Stimulated activated naive CD8-positive, alpha-beta T cell treated with anti-CD3 and anti-CD28 coated beads, Interleukin-15, amount 100 ng/mL, for 72 hours (primary cell): Measurements from ENCODE around the gene MRPL23.
"Not testable (repeated sequence)": the region's sequence is repeated elsewhere in the genome, so short reads cannot be mapped to it uniquely, and the experiment has no call there.

Source experiments
- ATAC-seq: fragments of 150-1000 bp; cut with Tn5 transposase; 2 replicates; pipeline ENCODE4 v1.10.0; 2021; ENCODE audit warnings: mild to moderate bottlenecking, moderate library complexity
- DNase-seq, 2 donors: peaks; one replicate each; pipeline ENCODE4 v3.0.0; 2021 to 2022
- H3K27ac Mint-ChIP-seq, 2 donors: one replicate each; pipeline ENCODE4 v1.8.0; 2022; ENCODE audit warnings: mild to moderate bottlenecking in 2 of 2, mixed read lengths in 2 of 2, moderate library complexity in 2 of 2
- H3K27me3 Mint-ChIP-seq: one replicate; pipeline ENCODE4 v1.8.0; 2022; ENCODE audit warnings: mixed read lengths
- H3K4me1 Mint-ChIP-seq: one replicate; pipeline ENCODE4 v1.8.0; 2022; ENCODE audit warnings: mild to moderate bottlenecking, mixed read lengths
- H3K4me3 Mint-ChIP-seq, 2 donors: one replicate each; pipeline ENCODE4 v1.8.0; 2022; ENCODE audit warnings: mild to moderate bottlenecking in 2 of 2, mixed read lengths in 2 of 2, moderate library complexity in 1 of 2
- H3K9me3 Mint-ChIP-seq, 2 donors: one replicate each; pipeline ENCODE4 v1.8.0; 2022; ENCODE audit warnings: mixed read lengths in 2 of 2

MRPL23 gene

GRCh38 chr11:1936072-1936780 is 10.9 kb upstream of the MRPL23 start:
- no peak overlapping the region for H3K27ac Mint-ChIP-seq
- ATAC-seq (no peak), DNase-seq (no peak)
- peaks cover 8% of the 10 kb centered on the region for H3K4me1 Mint-ChIP-seq
- no peaks in the 10 kb centered on the region for H3K9me3 Mint-ChIP-seq
- H3K4me3 Mint-ChIP-seq: no peak overlapping the region
- H3K27me3 Mint-ChIP-seq: peaks cover 7% of the 10 kb centered on the region

- peaks cover 2% of the 10 kb centered on the region for H3K27me3 Mint-ChIP-seq
- peaks cover 8% of the 10 kb centered on the region for H3K4me1 Mint-ChIP-seq
- no peak overlapping the region for H3K4me3 Mint-ChIP-seq
- peak; percentile 3 for ATAC-seq
- H3K27ac Mint-ChIP-seq: no peak overlapping the region
- no peaks in the 10 kb centered on the region for H3K9me3 Mint-ChIP-seq
- no peak for DNase-seq
Observed at GRCh38 chr11:1936781-1937615, 10.1 kb upstream of the MRPL23 start.

GRCh38 chr11:1937616-1938342 is 9.4 kb upstream of the MRPL23 start:
- peaks cover 8% of the 10 kb centered on the region for H3K4me1 Mint-ChIP-seq
- H3K9me3 Mint-ChIP-seq: no peaks in the 10 kb centered on the region
- no peak overlapping the region for H3K27ac Mint-ChIP-seq
- ATAC-seq: no peak
- H3K27me3 Mint-ChIP-seq: no peaks in the 10 kb centered on the region
- DNase-seq: no peak
- H3K4me3 Mint-ChIP-seq: no peak overlapping the region

- no peaks in the 10 kb centered on the region for H3K9me3 Mint-ChIP-seq
- peaks cover 8% of the 10 kb centered on the region for H3K4me1 Mint-ChIP-seq
- H3K27me3 Mint-ChIP-seq: no peaks in the 10 kb centered on the region
- H3K27ac Mint-ChIP-seq: no peak overlapping the region
- peak overlapping the region in 1 of 2 donors; percentile 66 for H3K4me3 Mint-ChIP-seq
- DNase-seq: no peak
- peak; percentile 5 for ATAC-seq
Observed at GRCh38 chr11:1938343-1939005, 8.7 kb upstream of the MRPL23 start.

- H3K27ac Mint-ChIP-seq: peak overlapping the region; percentile 20 to 29
- H3K9me3 Mint-ChIP-seq: no peaks in the 10 kb centered on the region
- H3K4me1 Mint-ChIP-seq: peaks cover 8% of the 10 kb centered on the region
- peak; percentile 44 for ATAC-seq
- H3K4me3 Mint-ChIP-seq: peak overlapping the region; percentile 45 to 66
- no peaks in the 10 kb centered on the region for H3K27me3 Mint-ChIP-seq
- DNase-seq: no peak
Observed at GRCh38 chr11:1939006-1939625, 8.0 kb upstream of the MRPL23 start.

- ATAC-seq: not testable (repeated sequence)
Observed at GRCh38 chr11:1939788-1940187, 7.3 kb upstream of the MRPL23 start.

GRCh38 chr11:1942558-1943260 is 4.4 kb upstream of the MRPL23 start:
- H3K27me3 Mint-ChIP-seq: no peaks in the 10 kb centered on the region
- H3K4me1 Mint-ChIP-seq: peaks cover 8% of the 10 kb centered on the region
- no peak overlapping the region for H3K27ac Mint-ChIP-seq
- no peak overlapping the region for H3K4me3 Mint-ChIP-seq
- ATAC-seq (no peak), DNase-seq (no peak)
- H3K9me3 Mint-ChIP-seq: no peaks in the 10 kb centered on the region

More at GRCh38 chr11:1939788-1940187, 7.3 kb upstream of the MRPL23 start:
- not testable (repeated sequence) for DNase-seq, H3K4me3 Mint-ChIP-seq, H3K27me3 Mint-ChIP-seq, H3K4me1 Mint-ChIP-seq, H3K9me3 Mint-ChIP-seq
- H3K27ac Mint-ChIP-seq: peak overlapping the region in 1 of 2 donors; percentile 79

GRCh38 chr11:1943576-1943975 is 3.6 kb upstream of the MRPL23 start:
- Mint-ChIP-seq H3K4me3 (no peak overlapping the region), H3K4me1 (peaks cover 8% of the 10 kb centered on the region), H3K9me3 (no peaks in the 10 kb centered on the region), H3K27me3 (no peaks in the 10 kb centered on the region), H3K27ac (no peak overlapping the region)
- ATAC-seq (no peak), DNase-seq (peak in 1 of 2 donors; percentile 6)

- DNase-seq (peak in 1 of 2 donors; percentile 7), ATAC-seq (no peak)
- Mint-ChIP-seq H3K4me1 (peaks cover 6% of the 10 kb centered on the region), H3K27me3 (no peaks in the 10 kb centered on the region), H3K27ac (no peak overlapping the region), H3K4me3 (no peak overlapping the region), H3K9me3 (no peaks in the 10 kb centered on the region)
Observed at GRCh38 chr11:1943977-1944376, 3.2 kb upstream of the MRPL23 start.

GRCh38 chr11:1947592-1948237 is 583 bp downstream of the MRPL23 start:
- Mint-ChIP-seq H3K4me3 (no peak overlapping the region), H3K9me3 (no peaks in the 10 kb centered on the region), H3K27ac (no peak overlapping the region), H3K4me1 (no peaks in the 10 kb centered on the region), H3K27me3 (no peaks in the 10 kb centered on the region)
- DNase-seq (no peak), ATAC-seq (peak; percentile 41)

- ATAC-seq (no peak), DNase-seq (peak in 1 of 2 donors; percentile 3)
- Mint-ChIP-seq H3K4me1 (no peaks in the 10 kb centered on the region), H3K9me3 (no peaks in the 10 kb centered on the region), H3K27ac (no peak overlapping the region), H3K27me3 (no peaks in the 10 kb centered on the region), H3K4me3 (no peak overlapping the region)
Observed at GRCh38 chr11:1948389-1948788, 1.3 kb downstream of the MRPL23 start.

- no peaks in the 10 kb centered on the region for H3K9me3 Mint-ChIP-seq
- ATAC-seq (no peak), DNase-seq (no peak)
- no peak overlapping the region for H3K27ac Mint-ChIP-seq
- no peak overlapping the region for H3K4me3 Mint-ChIP-seq
- no peaks in the 10 kb centered on the region for H3K27me3 Mint-ChIP-seq
- no peaks in the 10 kb centered on the region for H3K4me1 Mint-ChIP-seq
Observed at GRCh38 chr11:1949302-1949701, 2.2 kb downstream of the MRPL23 start.

- ATAC-seq (no peak), DNase-seq (no peak)
- Mint-ChIP-seq H3K9me3 (no peaks in the 10 kb centered on the region), H3K27me3 (no peaks in the 10 kb centered on the region), H3K4me1 (no peaks in the 10 kb centered on the region), H3K27ac (no peak overlapping the region), H3K4me3 (no peak overlapping the region)
Observed at GRCh38 chr11:1949922-1950321, 2.8 kb downstream of the MRPL23 start.

- Mint-ChIP-seq H3K4me1 (no peaks in the 10 kb centered on the region), H3K9me3 (no peaks in the 10 kb centered on the region), H3K4me3 (no peak overlapping the region), H3K27me3 (no peaks in the 10 kb centered on the region), H3K27ac (no peak overlapping the region)
- no peak for DNase-seq
- ATAC-seq: no peak
Observed at GRCh38 chr11:1952806-1953482, 5.8 kb downstream of the MRPL23 start.
